K562 (cell line): ENCODE measurements around the gene C2orf76. TPM values are rescaled to one million over a fixed set of nuclear protein-coding genes. Genes with fewer than 3 reads are reported as not detected.

Experiments
- ATAC-seq: fragments of 200-7000 bp; cut with Tn5 transposase; 3 replicates; pipeline ENCODE4 v1.9.1; 2020; ENCODE audit warnings: moderate library complexity
- BruUV-seq: library from RNA; stranded (reverse); fragments of 400-500 nt; replicated peaks from 2 replicates; lab custom pipeline; 2021; lab: Mats Ljungman, UMichigan
- CTCF ChIA-PET: fragments of 300-600 bp; formaldehyde crosslinking; extraction: SDS; loops from one replicate; lab custom pipeline; 2021; ENCODE audit warnings: low intra/inter-chr PET ratio; lab: Yijun Ruan, JAX
- POLR2A ChIA-PET: fragments of 300-600, 350-650 bp; sonication (Branson Sonifier 250); formaldehyde crosslinking; extraction: SDS; loops from one replicate; lab custom pipeline; 2021; ENCODE audit warnings: antibody characterized with exemption, inconsistent platforms; lab: Yijun Ruan, JAX
- DNase-seq, 4 experiments: peaks; one replicate each; pipeline versions ENCODE4 v3.0.0 to v3.0.0-alpha.2; 2011 to 2018; ENCODE audit warnings: low spot score in 3 of 4, mixed read lengths in 3 of 4; ENCODE audit errors: extremely low read depth in 1 of 4
- FAIRE-seq: peaks from 2 replicates; lab custom pipeline; 2011; peaks lifted over from hg19 to GRCh38; lab: Jason Lieb, UNC
- H2AFZ ChIP-seq: 2 replicates; pipeline ENCODE4 v1.6.0; 2011; ENCODE audit warnings: low read depth, low read length, control low read depth, inconsistent platforms
- H3K27ac ChIP-seq: fragments of 200-600 bp; 3 replicates; pipeline ENCODE4 v1.8.0; 2011; ENCODE audit warnings: low read depth, mild to moderate bottlenecking, control low read depth, inconsistent platforms, low read length, moderate library complexity, mixed read lengths; ENCODE audit errors: extremely low read depth
- H3K27me3 ChIP-seq, 2 experiments: fragments of 300-600 bp in 1 of 2; 2 replicates in 1 of 2; 3 replicates in 1 of 2; pipeline versions ENCODE4 v1.6.0 to v1.8.0; 2011; ENCODE audit warnings: inconsistent platforms in 2 of 2, low read length in 2 of 2, mild to moderate bottlenecking in 1 of 2, mixed read lengths in 1 of 2, moderate library complexity in 1 of 2; ENCODE audit not compliant: control insufficient read depth in 2 of 2, insufficient read depth in 2 of 2
- H3K36me3 ChIP-seq: fragments of 300-600 bp; 3 replicates; pipeline ENCODE4 v1.8.0; 2011; ENCODE audit warnings: mild to moderate bottlenecking, low read length, inconsistent platforms; ENCODE audit not compliant: control insufficient read depth, insufficient read depth
- H3K4me1 ChIP-seq, 2 experiments: fragments of 200-600 bp in 1 of 2; replicated peaks in 1 of 2; 2 replicates in 1 of 2; 3 replicates in 1 of 2; pipeline versions ENCODE4 v1.5.1 to v1.8.0; 2011; ENCODE audit warnings: inconsistent platforms in 2 of 2, low read length in 2 of 2, mild to moderate bottlenecking in 1 of 2, mixed read lengths in 1 of 2, moderate library complexity in 1 of 2; ENCODE audit not compliant: control insufficient read depth in 2 of 2, insufficient read depth in 2 of 2
- H3K4me2 ChIP-seq: 2 replicates; pipeline ENCODE4 v1.6.1; 2011; ENCODE audit warnings: low read length, control low read depth, inconsistent platforms, mixed read lengths; ENCODE audit not compliant: insufficient read depth
- H3K4me3 ChIP-seq: fragments of 200-600 bp; sonication (generic), shearing (Covaris generic); 2 replicates; pipeline ENCODE4 v1.5.1; 2016; ENCODE audit warnings: control low read depth, inconsistent platforms
- H3K79me2 ChIP-seq: fragments of 200-600 bp; 3 replicates; pipeline ENCODE4 v1.8.0; 2011; ENCODE audit warnings: low read length, inconsistent platforms; ENCODE audit not compliant: control insufficient read depth, insufficient read depth
- H3K9ac ChIP-seq, 2 experiments: 2 replicates each; pipeline versions ENCODE4 v1.6.0 to v1.6.1; 2011; ENCODE audit warnings: low read depth in 2 of 2, low read length in 2 of 2, control low read depth in 1 of 2, inconsistent platforms in 1 of 2, mild to moderate bottlenecking in 1 of 2, mixed read lengths in 1 of 2; ENCODE audit not compliant: insufficient read depth in 1 of 2
- H3K9me1 ChIP-seq: one replicate; pipeline ENCODE4 v1.6.0; 2011; ENCODE audit warnings: inconsistent platforms, mild to moderate bottlenecking, low read length, moderate library complexity; ENCODE audit not compliant: control insufficient read depth, insufficient read depth
- H3K9me3 ChIP-seq: replicated peaks from 2 replicates; pipeline ENCODE4 v1.5.1; 2011; ENCODE audit warnings: low read depth, low read length, inconsistent platforms; ENCODE audit not compliant: control insufficient read depth, insufficient read depth
- H4K20me1 ChIP-seq: replicated peaks from 2 replicates; pipeline ENCODE4 v1.6.1; 2011; ENCODE audit warnings: low read length, inconsistent platforms, mixed read lengths; ENCODE audit not compliant: control insufficient read depth, insufficient read depth
- AFF1 ChIP-seq, 2 experiments: fragments of 450-650 bp; IDR thresholded peaks; 2 replicates each; pipeline ENCODE4 v1.6.1; 2018; ENCODE audit warnings: mild to moderate bottlenecking in 2 of 2, low read depth in 1 of 2; ENCODE audit not compliant: partially characterized antibody in 2 of 2
- HMG20A ChIP-seq: fragments of 450-650 bp; formaldehyde crosslinking; conservative IDR thresholded peaks from 2 replicates; pipeline ENCODE4 v1.4.0; 2020; ENCODE audit warnings: mild to moderate bottlenecking, mixed read lengths
- JUN ChIP-seq, 2 experiments: sonication (generic) in 1 of 2; formaldehyde crosslinking in 1 of 2; IDR thresholded peaks; 2 replicates each; pipeline versions ENCODE4 v1.6.1 to v1.8.0; 2012 to 2022; ENCODE audit warnings: borderline replicate concordance in 2 of 2, mild to moderate bottlenecking in 2 of 2, improper control_type of control experiment in 1 of 2, low read depth in 1 of 2, low read length in 1 of 2, missing genetic modification reagents in 1 of 2
- TRIM24 ChIP-seq, 2 experiments: fragments of 450-650 bp; IDR thresholded peaks; 2 replicates each; pipeline ENCODE4 v1.6.1; 2016
- ZFP36 ChIP-seq: fragments of 150-350 bp; IDR thresholded peaks from 2 replicates; pipeline ENCODE4 v1.6.1; 2018; ENCODE audit warnings: low read length, low read depth; ENCODE audit not compliant: partially characterized antibody
- ZNF224 ChIP-seq: sonication (generic); formaldehyde crosslinking; IDR thresholded peaks from 2 replicates; pipeline ENCODE4 v1.8.0; 2022; ENCODE audit warnings: mild to moderate bottlenecking, missing genetic modification reagents
- WGBS: fragments of 100-300 bp; shearing (Covaris generic); methylation state at CpG from one replicate; pipeline ENCODE4 v1.1.6; 2016; ENCODE audit warnings: low coverage, mixed read lengths; ENCODE audit not compliant: insufficient coverage; ENCODE audit errors: missing lambda C conversion rate; 5-methylcytosine and 5-hydroxymethylcytosine counted together
- in situ Hi-C: fragments of 300-500 bp; cut with MboI; formaldehyde crosslinking; loops from 4 replicates; pipeline ENCODE4 v1.15.0; 2018; ENCODE audit warnings: inconsistent platforms, mixed read lengths
- intact Hi-C: fragments of 100-400 bp; cut with micrococcal nuclease; formaldehyde crosslinking; loops from 2 replicates; pipeline ENCODE4 v1.14.2; 2022
- polyA plus RNA-seq, 8 experiments: library from polyadenylated mRNA; depleted of rRNA in 4 of 8; stranded (reverse) in 5 of 8; unstranded in 3 of 8; fragments of >200 nt; fragmentation: Nextera tagmentation in 2 of 8; fragmentation: Illumina TruSeq in 1 of 8; extraction: Ambion mirVana in 2 of 8; extraction: Trizol in 1 of 8; gene quantifications; 2 replicates each; pipeline versions ENCODE4 v1.2.1 to v1.2.3, GENCODE V29; 2011 to 2014; ENCODE audit warnings: inconsistent platforms in 1 of 8, missing spikeins in 1 of 8
- total RNA-seq, 7 experiments: library from RNA; depleted of rRNA in 6 of 7; stranded (reverse); fragments of >200 nt in 6 of 7; fragmentation: Illumina TruSeq in 2 of 7; extraction: Trizol in 2 of 7; gene quantifications; 2 replicates each; pipeline versions ENCODE4 v1.2.1 to v1.2.3, GENCODE V29; 2011 to 2021; ENCODE audit warnings: low replicate concordance in 1 of 7

Gene C2orf76
- total and polyA plus RNA-seq, 9 of the 15 experiments (the other 6 are each of a cell fraction or from before 2014, with no cell fraction given) = 4.8 to 26.2 (median 14.5) TPM

GRCh38 chr2:119288576-119288975 is 78.1 kb downstream of the C2orf76 start:
- in situ Hi-C loops (loop anchor here (25.0 kb wide), 2 partner anchors 276 to 401 kb away; no protein-coding TSS in a partner anchor), intact Hi-C loops (loop anchor here (5.0 kb wide), 1 partner anchor 276 kb away; no protein-coding TSS in a partner anchor)
- no peaks in the 10 kb centered on the region for H3K9me3 ChIP-seq
- peak overlapping the region; percentile 77 for H2AFZ ChIP-seq
- FAIRE-seq (no peak), ATAC-seq (no peak; the same call in 2 of the 3 replicates), DNase-seq (no peak)
- H3K36me3 ChIP-seq = no peaks in the 10 kb centered on the region
- 22% methylated on average over 6 of the region's 6 CpGs for WGBS
- no peaks in the 10 kb centered on the region for H4K20me1 ChIP-seq
- no peak overlapping the region for H3K27ac ChIP-seq
- peaks cover 23 to 57% of the 10 kb centered on the region in 2 experiments for H3K27me3 ChIP-seq
- ChIA-PET CTCF (no interaction called here), POLR2A (interaction anchor here (1.9 kb wide), 1 partner anchor 63 kb away, joined by 4 read pairs; no protein-coding TSS in a partner anchor)
- H3K79me2 ChIP-seq = no peaks in the 10 kb centered on the region
- H3K9me1 ChIP-seq = no peaks in the 10 kb centered on the region
- BruUV-seq = no TSS peak
- no peaks in the 10 kb centered on the region; a peak in 1 of 5 replicates for H3K4me1 ChIP-seq
- no peak overlapping the region for H3K4me3 ChIP-seq
- no peak overlapping the region for H3K9ac ChIP-seq
- H3K4me2 ChIP-seq = no peak overlapping the region
- TF ChIP-seq TRIM24 (IDR thresholded peaks at IDR 0.05) (no peak), ZNF224 (CRISPR knock-in tag) (no peak), HMG20A (CRISPR knock-in tag) (no peak), ZFP36 (no peak), JUN (IDR thresholded peaks at IDR 0.05; ENCODE audit: borderline replicate concordance, low read depth, low read length) (no peak), JUN (CRISPR knock-in tag; IDR thresholded peaks at IDR 0.05; ENCODE audit: borderline replicate concordance) (no peak), AFF1 (IDR thresholded peaks at IDR 0.05; ENCODE audit: low read depth in 1 of 2, partially characterized antibody in 2 of 2) (no peak)
